AG20443 (cell line): ENCODE results near the gene TMEM178B.
"Not testable (repeated sequence)": the region's sequence is repeated elsewhere in the genome, so short reads cannot be mapped to it uniquely, and the experiment has no call there.

ENCODE experiments used
- DNase-seq: peaks from one replicate; pipeline ENCODE4 v3.0.0; 2012; ENCODE audit warnings: low spot score, mixed read lengths

The TMEM178B gene

DNA sequence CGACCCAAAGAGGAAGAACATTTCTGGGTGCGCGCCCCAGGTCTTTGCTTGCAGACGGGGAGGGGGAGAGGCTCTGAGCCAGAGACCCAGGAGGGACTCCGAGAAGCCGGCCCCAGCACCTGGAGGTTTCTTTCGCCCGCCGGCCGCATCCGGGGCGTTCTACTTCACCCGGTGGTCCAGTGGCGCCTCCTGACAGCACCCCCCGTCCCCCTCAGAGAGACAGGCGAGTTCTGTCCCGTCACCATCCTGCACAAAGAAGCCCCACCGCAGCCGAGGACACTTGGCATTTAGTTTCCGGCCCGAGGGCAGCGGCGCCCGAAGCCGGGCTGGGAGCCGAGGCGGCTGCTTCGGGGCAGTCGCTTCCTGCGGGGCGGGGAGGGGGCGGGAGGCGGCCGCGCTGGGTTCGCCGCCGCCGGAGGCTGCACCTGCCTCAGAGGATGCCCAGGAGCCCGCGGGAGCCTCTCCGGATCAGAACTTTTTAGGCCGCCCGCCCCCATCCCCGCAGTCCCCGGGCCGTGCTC is at the start of gene TMEM178B:
Gene TMEM178B, plus strand, starts transcription at position 424 of the 521 bp plus-strand sequence.
- no peak for DNase-seq

DNA sequence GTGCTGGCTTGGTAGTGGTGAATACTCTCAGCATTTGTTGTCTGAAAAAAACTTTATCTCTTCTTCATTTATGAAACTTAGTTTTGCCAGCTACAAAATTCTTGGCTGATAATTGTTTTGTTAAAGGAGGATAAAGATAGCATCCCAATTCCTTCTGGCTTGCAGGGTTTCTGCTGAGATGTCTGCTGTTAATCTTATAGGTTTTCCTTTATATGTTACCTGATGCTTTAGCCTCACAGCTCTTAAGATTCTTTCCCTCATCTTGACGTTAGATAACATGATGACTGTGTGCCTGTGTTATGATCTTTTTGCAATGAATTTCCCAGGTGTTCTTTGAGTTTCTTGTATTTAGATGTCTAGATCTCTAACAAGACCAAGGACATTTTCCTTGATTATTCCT is 49.2 kb upstream of the TMEM178B start:
- DNase-seq: no peak

DNA sequence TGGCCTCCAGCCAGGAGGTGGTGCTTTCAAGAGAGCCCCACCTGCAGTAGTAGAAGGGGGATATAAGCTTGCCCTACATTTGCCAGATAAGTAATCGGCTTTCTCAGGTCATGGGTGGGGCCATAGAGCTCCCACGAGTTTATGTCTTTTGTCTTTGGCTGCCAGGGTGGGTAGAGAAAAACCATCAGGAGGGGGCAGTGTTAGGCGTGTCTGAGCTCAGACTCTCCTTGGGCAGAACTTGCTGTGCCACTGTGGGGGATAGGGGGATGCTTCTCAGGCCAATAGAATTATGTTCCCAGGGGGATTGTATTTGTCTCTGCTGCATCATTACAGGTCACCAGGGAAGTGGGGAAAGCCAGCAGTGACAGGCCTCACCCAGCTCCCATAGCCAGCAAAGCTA is 46.8 kb upstream of the TMEM178B start:
- no peak for DNase-seq

DNA sequence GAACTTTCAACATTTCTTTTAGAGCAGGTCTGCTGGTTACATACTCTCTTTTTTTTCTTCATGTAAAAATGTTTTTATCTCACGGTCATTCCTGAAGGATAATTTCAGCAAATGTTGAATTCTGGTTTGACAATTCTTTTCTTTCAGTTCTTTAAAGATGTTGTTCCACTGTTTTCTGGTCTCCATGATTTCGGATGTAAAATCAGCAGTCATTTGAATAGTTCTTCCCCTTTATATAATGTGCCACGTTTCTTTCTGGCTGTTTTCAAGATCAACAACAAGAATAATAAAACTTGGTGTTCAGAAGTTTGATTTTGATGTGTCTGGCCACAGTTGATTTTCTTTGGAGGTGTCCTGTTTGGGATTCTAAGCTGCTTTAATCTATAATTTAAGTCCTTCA is 45.1 kb upstream of the TMEM178B start:
- no peak for DNase-seq

DNA sequence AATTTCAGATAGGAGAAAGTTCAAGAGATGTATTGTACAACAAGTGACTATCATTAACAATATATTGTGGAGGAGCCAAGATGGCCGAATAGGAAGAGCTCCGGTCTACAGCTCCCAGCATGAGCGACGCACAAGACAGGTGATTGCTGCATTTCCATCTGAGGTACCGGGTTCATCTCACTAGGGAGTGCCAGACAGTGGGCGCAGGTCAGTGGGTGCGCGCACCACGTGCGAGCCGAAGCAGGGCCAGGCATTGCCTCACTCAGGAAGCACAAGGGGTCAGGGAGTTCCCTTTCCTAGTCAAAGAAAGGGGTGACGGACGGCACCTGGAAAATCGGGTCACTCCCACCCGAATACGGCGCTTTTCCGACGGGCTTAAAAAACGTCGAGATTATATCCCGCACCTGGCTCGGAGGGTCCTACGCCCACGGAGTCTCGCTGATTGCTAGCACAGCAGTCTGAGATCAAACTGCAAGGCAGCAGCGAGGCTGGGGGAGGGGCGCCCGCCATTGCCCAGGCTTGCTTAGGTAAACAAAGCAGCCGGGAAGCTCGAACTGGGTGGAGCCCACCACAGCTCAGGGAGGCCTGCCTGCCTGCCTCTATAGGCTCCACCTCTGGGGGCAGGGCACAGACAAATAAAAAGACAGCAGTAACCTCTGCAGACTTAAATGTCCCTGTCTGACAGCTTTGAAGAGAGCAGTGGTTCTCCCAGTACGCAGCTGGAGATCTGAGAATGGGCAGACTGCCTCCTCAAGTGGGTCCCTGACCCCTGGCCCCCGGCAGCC is 41.1 kb upstream of the TMEM178B start:
- DNase-seq: not testable (repeated sequence)

DNA sequence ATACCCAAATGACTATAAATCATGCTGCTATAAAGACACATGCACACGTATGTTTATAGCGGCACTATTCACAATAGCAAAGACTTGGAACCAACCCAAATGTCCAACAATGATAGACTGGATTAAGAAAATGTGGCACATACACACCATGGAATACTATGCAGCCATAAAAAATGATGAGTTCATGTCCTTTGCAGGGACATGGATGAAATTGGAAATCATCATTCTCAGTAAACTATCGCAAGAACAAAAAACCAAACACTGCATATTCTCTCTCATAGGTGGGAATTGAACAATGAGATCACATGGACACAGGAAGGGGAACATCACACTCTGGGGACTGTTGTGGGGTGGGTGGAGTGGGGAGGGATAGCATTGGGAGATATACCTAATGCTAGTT is 35.8 kb upstream of the TMEM178B start:
- not testable (repeated sequence) for DNase-seq

DNA sequence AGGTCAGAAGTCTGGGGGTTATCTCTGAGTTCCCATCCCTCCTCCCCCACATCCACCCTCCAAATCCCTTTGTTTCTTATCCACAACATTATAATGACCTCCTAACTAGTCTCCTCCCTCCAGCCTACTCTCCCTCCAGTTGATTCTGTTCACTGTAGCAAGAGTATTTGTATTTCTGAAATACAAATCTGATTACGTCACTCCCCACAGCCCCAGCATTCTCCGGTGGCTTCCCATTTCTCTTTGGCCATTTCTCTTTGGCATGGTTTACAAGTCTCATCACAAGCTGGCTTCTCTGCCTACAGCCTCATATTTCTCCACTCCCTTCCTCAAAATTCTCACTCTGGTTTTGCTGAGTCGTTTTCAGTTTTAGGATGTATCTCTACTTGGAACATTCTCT is 34.5 kb upstream of the TMEM178B start:
- DNase-seq: peak; percentile 28

DNA sequence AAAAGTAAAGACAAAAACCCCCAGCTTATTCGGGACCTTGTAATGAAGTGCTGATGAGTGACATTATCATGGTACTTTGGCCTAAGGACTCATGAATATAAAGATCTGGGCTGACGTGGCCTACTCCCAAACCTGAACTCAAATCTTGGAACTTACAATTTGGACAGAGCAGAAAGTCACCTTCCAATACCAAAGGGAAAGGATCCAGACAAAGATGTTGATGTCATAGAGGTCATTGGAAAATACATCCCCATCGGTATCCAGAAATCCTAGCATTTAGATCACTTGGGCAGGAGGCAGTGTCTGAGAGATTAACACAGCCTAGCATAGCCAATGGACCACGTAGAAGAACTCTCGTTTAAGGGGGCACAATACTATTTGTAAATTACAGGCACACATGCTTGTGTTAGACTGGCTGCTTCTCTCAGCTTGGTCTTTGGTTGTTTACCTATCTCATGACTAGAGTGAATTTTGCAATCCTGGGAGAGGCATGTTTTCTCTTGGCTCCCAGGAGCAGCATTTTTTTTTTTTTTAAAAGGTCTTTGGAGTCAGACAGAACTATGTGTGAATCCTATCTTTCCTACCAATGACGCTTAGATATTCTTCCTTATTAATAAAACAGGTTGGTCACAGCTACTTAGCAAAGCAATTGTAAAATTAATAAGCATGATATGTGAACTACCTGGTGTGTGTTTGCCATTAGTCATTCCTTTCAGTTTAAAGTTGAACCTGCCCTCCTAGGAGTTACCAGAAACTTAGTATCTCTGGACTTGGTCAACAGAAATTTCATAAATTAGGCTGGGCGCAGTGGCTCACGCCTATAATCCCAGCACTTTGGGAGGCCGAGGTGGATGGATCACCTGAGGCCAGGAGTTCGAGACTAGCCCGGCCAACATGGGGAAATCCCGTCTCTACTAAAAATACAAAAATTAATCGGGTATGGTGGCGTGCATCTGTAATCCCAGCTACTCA is 31.4 kb upstream of the TMEM178B start:
- no peak for DNase-seq

DNA sequence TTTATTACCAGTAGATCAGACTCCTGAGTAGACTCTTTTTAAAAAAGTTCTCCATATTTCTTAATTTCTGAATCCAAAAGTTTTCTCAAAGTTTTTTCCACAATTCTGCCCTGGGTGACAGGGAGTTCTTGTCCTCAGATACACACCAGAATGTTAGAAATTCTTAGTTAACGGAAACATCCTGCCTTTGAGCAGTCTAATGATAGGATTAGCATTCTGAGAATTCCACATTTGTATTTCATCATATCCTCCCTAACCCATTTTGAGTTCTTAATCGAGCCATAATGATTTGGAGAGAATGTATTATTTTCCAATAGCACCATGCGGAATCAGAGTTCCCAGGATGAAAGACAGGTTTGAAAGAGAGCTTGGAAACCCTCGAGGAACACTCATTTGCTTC is 30.2 kb upstream of the TMEM178B start:
- no peak for DNase-seq

DNA sequence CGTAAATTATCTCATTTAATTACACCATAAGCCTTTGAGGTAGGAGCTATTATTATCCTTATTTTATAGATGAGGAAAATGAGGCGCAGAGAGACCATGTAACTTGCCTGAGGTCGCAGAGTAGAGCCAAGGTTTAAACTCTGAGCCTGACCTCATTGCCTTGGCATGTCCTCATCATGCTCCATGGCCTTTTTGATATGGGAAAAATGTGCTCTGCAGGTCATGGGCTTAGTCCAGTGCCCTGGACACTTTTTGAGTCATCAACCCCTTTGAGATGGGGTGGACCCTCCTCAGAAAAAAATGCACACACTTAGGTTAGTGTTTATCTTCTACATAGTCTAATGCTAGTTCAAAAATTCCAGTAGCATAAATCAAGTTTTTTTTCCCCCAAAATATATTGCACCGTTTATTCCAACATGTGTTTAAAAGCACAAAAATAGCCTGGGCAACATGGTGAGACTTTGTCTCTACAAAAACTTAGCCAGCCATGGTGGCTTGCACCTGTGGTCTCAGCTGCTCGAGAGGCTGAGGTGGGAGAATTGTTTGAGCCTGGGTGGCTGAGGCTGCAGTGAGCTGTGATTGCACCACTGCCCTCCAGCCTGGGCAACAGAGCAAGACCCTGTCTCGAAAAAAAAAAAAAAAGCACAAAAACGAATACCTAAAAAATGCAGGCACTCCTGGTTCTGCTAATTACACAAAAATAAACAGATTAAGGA is 28.6 kb upstream of the TMEM178B start:
- peak; percentile 20 for DNase-seq

DNA sequence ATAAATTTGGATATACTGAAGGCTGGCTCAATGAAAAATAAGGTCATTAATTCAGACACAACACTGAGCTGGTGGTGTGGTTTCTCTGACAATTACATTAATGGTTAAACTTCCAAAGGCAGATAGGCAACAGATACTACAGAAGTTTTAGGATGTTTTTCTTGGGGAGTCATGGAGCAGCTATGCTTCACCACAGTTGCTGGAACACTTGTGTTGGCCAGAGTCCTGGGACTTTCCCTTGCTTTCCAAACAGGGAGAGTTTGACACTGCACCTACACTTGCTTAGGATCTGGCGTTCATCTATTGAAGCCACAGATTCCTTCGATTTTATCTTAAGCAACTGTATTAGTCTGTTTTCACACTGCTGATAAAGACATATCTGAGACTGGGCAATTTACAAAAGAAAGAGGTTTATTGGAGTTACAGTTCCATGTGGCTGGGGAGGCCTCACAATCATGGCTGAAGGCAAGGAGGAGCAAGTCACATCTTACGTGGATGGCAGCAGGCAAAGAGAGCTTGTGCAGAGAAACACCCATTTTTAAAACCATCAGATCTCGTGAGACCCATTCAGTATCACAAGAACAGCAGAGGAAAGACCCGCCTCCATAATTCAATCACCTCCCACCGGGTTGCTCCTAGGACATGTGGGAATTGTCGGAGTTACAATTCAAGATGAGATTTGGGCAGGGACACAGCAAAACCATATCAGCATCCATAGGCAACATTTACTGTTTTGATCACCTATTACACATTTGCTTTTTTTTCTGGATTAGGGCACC is 27.8 kb upstream of the TMEM178B start:
- peak; percentile 55 for DNase-seq

DNA sequence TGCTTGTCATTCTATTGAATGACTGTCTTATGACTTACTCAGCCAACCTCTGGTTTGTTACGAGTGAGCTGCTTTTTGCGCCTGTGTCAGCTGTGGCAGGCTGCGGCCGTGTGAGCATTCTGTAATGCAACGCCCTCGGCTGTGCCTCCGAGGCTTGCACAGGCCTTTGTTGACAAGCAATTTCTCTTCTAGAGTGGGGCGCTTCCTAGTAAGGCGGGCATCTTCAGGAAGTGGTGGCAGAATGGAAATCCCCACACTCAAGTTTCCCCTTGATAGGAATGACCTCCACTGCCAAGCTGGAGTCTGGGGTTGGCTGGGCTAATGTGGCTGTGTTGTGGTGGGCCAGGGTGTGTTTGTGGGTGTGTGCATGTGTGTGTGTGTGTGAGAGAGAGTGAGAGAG is 20.2 kb upstream of the TMEM178B start:
- no peak for DNase-seq

DNA sequence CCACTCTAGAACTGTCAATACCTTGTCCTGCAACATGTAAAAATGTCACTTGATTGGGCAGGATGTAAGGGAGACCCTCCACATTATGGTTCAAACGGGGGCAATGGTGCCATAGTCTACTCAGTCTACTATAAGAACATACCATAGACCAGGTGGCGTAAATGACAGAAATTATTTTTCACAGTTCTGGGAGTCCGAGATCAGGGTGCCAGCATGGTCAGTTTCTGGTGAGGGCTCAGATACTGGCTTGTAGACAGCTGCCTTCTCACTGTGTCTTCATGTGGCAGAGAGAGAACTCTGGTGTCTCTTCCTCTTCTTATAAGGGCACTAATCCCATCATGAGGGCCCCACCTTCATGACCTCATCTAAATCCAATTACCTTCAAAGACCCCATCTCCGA is 18.7 kb upstream of the TMEM178B start:
- DNase-seq: no peak

DNA sequence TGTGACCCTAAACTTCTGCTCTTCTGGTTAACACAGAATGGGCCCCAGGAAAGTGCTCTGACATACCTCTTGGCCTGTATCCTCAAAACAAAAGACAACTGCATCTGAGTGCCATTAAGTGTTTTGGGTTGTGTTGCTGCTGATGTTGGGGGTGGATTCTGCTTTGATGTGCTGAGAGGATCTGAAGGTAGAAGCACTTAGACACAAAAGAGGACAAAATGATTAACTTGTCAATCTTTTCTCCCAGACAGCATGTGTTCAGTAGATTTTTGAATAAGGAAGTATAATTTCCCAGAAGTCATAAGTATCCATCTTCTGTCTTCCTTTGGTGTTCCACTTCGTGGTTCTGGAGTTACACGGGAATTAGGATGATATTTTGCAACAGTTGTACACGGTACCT is 16.1 kb upstream of the TMEM178B start:
- DNase-seq: no peak

DNA sequence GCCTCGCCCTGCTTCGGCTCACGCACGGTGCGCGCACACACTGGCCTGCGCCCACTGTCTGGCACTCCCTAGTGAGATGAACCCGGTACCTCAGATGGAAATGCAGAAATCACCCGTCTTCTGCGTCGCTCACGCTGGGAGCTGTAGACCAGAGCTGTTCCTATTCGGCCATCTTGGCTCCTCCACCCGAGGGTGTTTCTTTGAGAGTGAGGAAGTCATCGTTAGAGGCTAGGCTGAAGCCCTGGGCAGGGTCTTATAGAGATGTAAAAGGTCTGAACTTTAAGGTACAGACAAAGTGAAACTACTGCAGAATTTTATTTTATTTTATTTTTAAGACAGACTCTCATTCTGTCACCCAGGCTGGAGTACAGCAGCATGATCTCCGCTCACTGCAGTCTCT is 6.0 kb upstream of the TMEM178B start:
- not testable (repeated sequence) for DNase-seq

DNA sequence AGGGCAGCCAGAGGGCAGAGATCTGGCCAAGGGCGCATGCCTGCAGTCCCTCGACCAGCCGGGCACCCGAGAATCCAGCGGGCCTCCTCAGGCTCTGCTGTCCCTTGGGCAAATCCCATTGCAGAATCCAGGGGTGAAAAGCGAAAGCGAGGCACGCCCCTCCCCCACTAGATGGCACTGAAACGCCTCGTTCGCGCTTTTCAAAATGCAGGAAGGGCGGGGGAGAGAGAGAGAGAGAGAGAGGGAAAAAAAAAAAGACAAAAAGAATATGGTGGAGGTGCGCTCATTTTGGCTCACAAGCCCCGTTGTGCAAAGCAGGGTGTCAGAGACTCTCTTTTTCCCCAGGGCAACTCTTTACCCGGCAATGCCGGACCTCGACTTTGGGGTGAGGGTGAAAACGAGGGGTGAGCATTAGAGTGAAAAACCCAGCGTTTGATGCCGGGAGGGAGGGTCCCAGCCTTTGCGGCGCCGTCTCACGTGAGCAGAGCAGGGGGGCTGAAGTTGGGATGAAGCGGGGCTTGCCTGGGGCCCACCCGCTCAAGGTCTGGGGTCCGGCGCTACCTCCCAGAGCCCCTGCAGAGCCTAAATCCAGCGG is 2.5 kb upstream of the TMEM178B start:
- peak; percentile 25 for DNase-seq

DNA sequence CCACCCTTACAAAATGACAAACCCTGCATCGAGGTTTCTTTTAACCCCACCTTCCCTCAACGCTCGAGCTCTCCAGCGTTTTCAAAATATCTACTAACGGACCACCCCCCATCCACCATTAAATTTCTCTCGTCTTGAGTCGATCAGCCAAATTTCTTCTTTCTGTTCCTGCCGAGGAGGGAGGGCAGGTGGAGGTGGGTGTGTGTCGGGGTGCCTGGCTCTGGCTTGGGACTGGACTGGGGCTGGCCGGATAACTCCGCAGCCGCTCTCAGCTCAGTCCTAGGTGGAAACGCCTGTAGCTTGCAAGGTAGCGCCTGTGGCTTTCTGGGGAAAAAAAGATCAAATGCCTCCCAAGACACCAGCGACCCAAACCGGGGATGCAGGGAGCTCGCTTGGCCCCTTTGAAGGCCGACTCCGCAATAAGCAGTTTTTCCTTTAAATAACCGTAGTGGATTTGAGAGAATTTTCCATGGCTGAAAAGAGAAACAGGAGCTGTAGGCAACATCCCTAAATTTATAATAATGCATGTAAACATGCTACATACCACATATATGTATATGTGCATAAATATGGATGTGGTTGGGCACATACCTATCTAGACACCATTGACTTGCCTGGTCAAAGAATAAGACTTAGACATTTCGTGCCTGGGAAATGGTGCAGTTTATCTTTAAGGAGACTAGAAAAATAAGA is 1.9 kb upstream of the TMEM178B start:
- DNase-seq: peak; percentile 12

DNA sequence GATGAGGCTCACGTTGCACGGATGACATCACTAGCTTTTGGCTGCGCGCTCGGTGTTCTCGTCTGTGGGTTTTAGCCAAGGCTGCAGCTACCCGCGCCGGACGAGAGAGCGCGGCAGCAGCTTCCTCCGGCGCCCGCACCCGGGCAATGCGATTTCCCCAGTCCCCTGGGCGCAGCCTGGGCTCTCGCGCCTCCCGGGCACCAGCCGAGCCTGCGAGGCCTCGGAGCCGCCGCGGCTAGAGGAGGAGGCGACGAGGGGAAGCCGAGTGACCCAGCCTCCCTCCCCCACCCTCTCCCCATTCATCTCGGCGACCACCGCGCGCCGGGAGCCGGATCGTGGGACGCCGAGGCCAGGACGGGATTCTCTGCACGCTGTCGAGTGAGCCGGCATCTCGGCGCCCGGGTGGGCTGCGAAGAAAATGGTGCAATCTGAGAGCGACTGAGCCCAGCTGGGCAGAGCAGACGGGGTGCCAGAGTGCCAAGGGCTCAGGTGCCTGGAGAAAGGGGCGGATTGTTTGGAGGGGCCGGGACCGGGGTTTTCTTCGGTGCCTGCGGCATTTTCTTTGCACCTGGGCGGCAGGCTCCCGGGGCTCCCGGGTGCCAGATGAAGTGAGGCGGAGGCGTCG is 1.2 kb upstream of the TMEM178B start:
- DNase-seq: peak; percentile 78

DNA sequence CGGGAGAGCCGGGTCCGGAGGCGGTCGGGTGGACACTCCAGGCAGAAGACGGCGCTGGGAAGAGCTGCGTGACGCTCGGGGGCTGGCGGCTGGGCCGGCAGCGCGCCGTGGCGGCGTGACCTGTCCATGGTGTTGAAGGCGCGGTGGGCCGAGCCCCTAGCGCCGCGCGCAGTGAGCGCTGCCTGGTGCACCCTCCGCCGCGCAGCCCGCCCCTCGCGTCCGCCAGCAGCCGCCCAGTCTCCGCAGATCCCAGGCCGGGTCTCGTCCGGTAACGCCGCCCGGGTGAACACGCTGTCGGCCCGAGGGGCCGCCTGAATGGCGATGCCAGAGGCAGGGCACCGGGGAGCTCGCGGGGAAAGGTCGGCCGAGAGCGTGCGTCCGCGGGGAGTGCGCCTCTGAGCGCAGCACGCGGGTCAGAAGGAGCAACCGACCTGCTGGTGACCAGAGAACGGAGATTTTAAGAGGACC is 657 bp upstream of the TMEM178B start:
- DNase-seq: peak; percentile 79
